C1 segment of cervical spinal cord (tissue), 14 donors: ENCODE data around the gene MAP2K7.

Experiments
- DNase-seq, 14 donors: peaks; one replicate each; lab custom pipeline; 2025; lab: John Stamatoyannopoulos, UW

Gene MAP2K7

GRCh38 chr19:7918615-7919421 is 15.1 kb downstream of the MAP2K7 start:
- DNase-seq = peak in 1 of 14 donors; percentile 23

- peak; percentile 78 to 98 (median 95) for DNase-seq
These were observed 16.2 kb downstream of the MAP2K7 start, which contains the start of gene SNAPC2 for GRCh38 chr19:7919610-7920518. TSS of gene SNAPC2 (plus strand) at chr19:7920338. CDS start at chr19:7920367, 29 bp downstream.

GRCh38 chr19:7920519-7921301 is 17.0 kb downstream of the MAP2K7 start:
- DNase-seq = peak; percentile 78 to 98 (median 96)

- peak in 1 of 14 donors; percentile 52 for DNase-seq
These were observed 17.8 kb downstream of the MAP2K7 start for GRCh38 chr19:7921302-7921966.

- DNase-seq = no peak
These were observed 18.5 kb downstream of the MAP2K7 start for GRCh38 chr19:7921967-7922835.

GRCh38 chr19:7922836-7923195 is 19.1 kb downstream of the MAP2K7 start:
- no peak for DNase-seq

- no peak for DNase-seq
These were observed 19.9 kb downstream of the MAP2K7 start for GRCh38 chr19:7923295-7924191.

GRCh38 chr19:7924241-7924640 is 20.6 kb downstream of the MAP2K7 start:
- no peak for DNase-seq

- DNase-seq = no peak
These were observed 21.0 kb downstream of the MAP2K7 start for GRCh38 chr19:7924651-7925170.

- DNase-seq = peak in 3 of 14 donors; percentile 8 to 24 (median 11)
These were observed 21.6 kb downstream of the MAP2K7 start for GRCh38 chr19:7925171-7925851.

GRCh38 chr19:7926021-7926726 is 22.5 kb downstream of the MAP2K7 start, which contains the start of gene CTXN1:
TSS of gene CTXN1 (minus strand) at chr19:7926135. CDS start at chr19:7925538, 597 bp downstream.
- DNase-seq = peak in 6 of 14 donors; percentile 3 to 56 (median 18)

- DNase-seq = no peak
These were observed 23.3 kb downstream of the MAP2K7 start for GRCh38 chr19:7926727-7927604.

- DNase-seq = no peak
These were observed 24.1 kb downstream of the MAP2K7 start for GRCh38 chr19:7927605-7928333.

- no peak for DNase-seq
These were observed 24.6 kb downstream of the MAP2K7 start for GRCh38 chr19:7928334-7928706.
